Measurements from ENCODE around the gene MEGF8.

The MEGF8 gene

GRCh38 chr19:42292042-42292960 is 33.1 kb upstream of the MEGF8 start:
- H3K4me3 ChIP-seq (ENCODE audit: low read depth, low read length), result no peak overlapping the region
- TF ChIP-seq, protein P1, sequence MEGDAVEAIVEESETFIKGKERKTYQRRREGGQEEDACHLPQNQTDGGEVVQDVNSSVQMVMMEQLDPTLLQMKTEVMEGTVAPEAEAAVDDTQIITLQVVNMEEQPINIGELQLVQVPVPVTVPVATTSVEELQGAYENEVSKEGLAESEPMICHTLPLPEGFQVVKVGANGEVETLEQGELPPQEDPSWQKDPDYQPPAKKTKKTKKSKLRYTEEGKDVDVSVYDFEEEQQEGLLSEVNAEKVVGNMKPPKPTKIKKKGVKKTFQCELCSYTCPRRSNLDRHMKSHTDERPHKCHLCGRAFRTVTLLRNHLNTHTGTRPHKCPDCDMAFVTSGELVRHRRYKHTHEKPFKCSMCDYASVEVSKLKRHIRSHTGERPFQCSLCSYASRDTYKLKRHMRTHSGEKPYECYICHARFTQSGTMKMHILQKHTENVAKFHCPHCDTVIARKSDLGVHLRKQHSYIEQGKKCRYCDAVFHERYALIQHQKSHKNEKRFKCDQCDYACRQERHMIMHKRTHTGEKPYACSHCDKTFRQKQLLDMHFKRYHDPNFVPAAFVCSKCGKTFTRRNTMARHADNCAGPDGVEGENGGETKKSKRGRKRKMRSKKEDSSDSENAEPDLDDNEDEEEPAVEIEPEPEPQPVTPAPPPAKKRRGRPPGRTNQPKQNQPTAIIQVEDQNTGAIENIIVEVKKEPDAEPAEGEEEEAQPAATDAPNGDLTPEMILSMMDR (IDR thresholded peaks at IDR 0.05; ENCODE audit: low read depth, low read length), result no peak

- H3K4me3 ChIP-seq (ENCODE audit: low read depth, low read length), result no peak overlapping the region
- TF ChIP-seq, protein P1 (IDR thresholded peaks at IDR 0.05; ENCODE audit: low read depth, low read length), result no peak
Observed at GRCh38 chr19:42292963-42293362, 32.5 kb upstream of the MEGF8 start.

DNA sequence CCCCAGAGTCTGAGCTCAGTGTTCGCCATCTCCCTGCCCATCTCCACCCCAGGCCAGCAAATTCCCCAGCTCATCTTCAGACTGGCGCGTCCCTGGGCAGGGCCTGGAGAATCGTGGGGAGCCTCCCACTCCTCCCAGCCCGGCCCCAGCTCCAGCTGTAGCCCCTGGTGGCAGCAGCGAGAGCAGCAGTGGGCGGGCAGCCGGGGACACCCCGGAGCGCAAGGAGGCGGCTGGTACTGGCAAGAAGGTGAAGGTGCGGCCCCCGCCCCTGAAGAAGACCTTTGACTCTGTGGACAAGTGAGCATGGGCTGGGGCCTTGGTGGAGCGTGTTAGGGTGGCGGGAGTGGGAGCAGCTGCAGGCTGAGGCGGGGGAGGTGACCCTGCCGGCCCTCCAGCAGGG is 31.9 kb upstream of the MEGF8 start:
- no peak overlapping the region for H3K4me3 ChIP-seq (ENCODE audit: low read depth, low read length)
- TF ChIP-seq, protein P1 (IDR thresholded peaks at IDR 0.05; ENCODE audit: low read depth, low read length), result no peak; the same call in 1 of the 2 replicates

DNA sequence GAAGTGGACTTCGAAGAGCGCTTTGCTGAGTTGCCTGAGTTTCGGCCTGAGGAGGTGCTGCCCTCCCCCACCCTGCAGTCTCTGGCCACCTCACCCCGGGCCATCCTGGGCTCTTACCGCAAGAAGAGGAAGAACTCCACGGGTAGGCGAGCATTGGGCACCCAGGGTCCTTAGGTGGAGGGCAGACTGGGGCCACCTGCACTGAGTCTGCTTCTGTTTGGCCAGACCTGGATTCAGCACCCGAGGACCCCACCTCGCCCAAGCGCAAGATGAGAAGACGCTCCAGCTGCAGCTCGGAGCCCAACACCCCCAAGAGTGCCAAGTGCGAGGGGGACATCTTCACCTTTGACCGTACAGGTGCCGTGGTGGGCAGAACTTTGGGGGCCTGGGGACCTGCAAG is 31.5 kb upstream of the MEGF8 start:
- no peak overlapping the region for H3K4me3 ChIP-seq (ENCODE audit: low read depth, low read length)
- TF ChIP-seq, protein P1 (IDR thresholded peaks at IDR 0.05; ENCODE audit: low read depth, low read length), result no peak

- TF ChIP-seq, protein P1 (IDR thresholded peaks at IDR 0.05; ENCODE audit: low read depth, low read length), result no peak
- H3K4me3 ChIP-seq (ENCODE audit: low read depth, low read length), result no peak overlapping the region
Observed at GRCh38 chr19:42294471-42295137, 30.8 kb upstream of the MEGF8 start.

GRCh38 chr19:42295342-42295741 is 30.1 kb upstream of the MEGF8 start:
- H3K4me3 ChIP-seq (ENCODE audit: low read depth, low read length), result no peak overlapping the region
- TF ChIP-seq, protein P1 (IDR thresholded peaks at IDR 0.05; ENCODE audit: low read depth, low read length), result no peak
